ENCODE results near the gene XYLT2. TPM values are rescaled to one million over a fixed set of nuclear protein-coding genes. Genes with fewer than 3 reads are reported as not detected.

Gene XYLT2
- total and polyA plus RNA-seq, 2 of the 13 experiments (the other 11 are each of a cell fraction or from before 2014, with no cell fraction given), result 17.0 to 22.1 TPM

DNA sequence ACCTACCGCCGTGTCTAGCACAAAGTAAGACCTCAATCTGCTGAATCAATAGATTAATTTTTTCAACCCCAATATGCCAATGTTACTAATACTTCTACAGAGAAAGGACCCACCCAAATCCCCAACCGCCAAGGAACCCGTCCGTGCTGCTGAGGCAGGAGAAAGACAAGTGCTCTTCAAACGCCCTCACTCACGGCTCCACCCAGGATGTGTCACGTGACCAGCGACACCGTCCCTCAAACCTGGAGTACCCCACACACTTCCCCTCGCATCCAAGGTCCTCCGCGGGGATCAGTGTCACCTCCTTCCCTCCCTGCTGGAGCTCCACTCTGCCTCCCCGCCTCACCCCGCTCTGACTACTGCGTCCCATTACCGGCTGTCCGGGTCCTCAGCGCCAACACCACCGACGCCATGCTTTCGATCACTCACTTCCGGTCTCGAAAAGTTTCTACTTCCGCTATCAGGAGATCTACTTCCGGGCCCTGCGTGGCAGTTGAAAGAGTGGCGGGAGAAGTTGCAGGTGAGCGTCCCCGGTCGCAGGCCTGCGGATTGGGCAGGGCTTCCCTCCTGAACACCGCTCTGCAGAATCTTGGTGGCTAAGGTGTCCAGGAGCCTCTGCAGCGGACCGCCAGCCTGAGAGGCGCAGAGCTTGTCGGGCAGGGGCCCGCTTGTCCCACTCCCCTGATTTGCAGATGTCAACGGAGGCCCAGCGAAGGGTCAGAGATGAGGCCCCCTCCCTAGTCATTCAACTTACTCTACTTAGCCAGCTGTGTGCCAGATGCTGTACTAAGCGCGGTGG lies 27.0 kb downstream of the XYLT2 start, which contains the start of the genes EME1 and MRPL27 (continued):
- TF ChIP-seq, protein P1, sequence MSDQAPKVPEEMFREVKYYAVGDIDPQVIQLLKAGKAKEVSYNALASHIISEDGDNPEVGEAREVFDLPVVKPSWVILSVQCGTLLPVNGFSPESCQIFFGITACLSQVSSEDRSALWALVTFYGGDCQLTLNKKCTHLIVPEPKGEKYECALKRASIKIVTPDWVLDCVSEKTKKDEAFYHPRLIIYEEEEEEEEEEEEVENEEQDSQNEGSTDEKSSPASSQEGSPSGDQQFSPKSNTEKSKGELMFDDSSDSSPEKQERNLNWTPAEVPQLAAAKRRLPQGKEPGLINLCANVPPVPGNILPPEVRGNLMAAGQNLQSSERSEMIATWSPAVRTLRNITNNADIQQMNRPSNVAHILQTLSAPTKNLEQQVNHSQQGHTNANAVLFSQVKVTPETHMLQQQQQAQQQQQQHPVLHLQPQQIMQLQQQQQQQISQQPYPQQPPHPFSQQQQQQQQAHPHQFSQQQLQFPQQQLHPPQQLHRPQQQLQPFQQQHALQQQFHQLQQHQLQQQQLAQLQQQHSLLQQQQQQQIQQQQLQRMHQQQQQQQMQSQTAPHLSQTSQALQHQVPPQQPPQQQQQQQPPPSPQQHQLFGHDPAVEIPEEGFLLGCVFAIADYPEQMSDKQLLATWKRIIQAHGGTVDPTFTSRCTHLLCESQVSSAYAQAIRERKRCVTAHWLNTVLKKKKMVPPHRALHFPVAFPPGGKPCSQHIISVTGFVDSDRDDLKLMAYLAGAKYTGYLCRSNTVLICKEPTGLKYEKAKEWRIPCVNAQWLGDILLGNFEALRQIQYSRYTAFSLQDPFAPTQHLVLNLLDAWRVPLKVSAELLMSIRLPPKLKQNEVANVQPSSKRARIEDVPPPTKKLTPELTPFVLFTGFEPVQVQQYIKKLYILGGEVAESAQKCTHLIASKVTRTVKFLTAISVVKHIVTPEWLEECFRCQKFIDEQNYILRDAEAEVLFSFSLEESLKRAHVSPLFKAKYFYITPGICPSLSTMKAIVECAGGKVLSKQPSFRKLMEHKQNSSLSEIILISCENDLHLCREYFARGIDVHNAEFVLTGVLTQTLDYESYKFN (CRISPR knock-in tag; conservative IDR thresholded peaks at IDR 0.05), result peak; percentile 67
- TF ChIP-seq, protein P2, sequence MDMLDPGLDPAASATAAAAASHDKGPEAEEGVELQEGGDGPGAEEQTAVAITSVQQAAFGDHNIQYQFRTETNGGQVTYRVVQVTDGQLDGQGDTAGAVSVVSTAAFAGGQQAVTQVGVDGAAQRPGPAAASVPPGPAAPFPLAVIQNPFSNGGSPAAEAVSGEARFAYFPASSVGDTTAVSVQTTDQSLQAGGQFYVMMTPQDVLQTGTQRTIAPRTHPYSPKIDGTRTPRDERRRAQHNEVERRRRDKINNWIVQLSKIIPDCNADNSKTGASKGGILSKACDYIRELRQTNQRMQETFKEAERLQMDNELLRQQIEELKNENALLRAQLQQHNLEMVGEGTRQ (IDR thresholded peaks at IDR 0.05; ENCODE audit: low read depth, low read length), result peak; percentile 99
- TF ChIP-seq, protein P2 (CRISPR knock-in tag; IDR thresholded peaks at IDR 0.05; ENCODE audit: borderline replicate concordance), result peak; percentile 98
- TF ChIP-seq SMYD3 (CRISPR knock-in tag; IDR thresholded peaks at IDR 0.05), result peak; percentile 71; the same call in 1 of the 2 replicates
- peak; percentile 68 for TF ChIP-seq HCFC1 (IDR thresholded peaks at IDR 0.05; ENCODE audit: low read depth, low read length)
- no peak for TF ChIP-seq HMGA1 (CRISPR knock-in tag; conservative IDR thresholded peaks at IDR 0.05)
- TF ChIP-seq ZNF839 (CRISPR knock-in tag; IDR thresholded peaks at IDR 0.05; ENCODE audit: borderline replicate concordance), result peak; percentile 97; the same call in 1 of the 2 replicates
- peak; percentile 85 for TF ChIP-seq ZNF709 (CRISPR knock-in tag; IDR thresholded peaks at IDR 0.05)
- peak; percentile 32 for TF ChIP-seq AGO2 (optimal IDR thresholded peaks at IDR 0.05; ENCODE audit: low read depth, low read length)
- no peak for TF ChIP-seq CCAR2 (optimal IDR thresholded peaks at IDR 0.05; ENCODE audit: low read depth, low read length)
- TF ChIP-seq ASH2L (IDR thresholded peaks at IDR 0.05; ENCODE audit: insufficient read length, low read depth, low read length), result peak; percentile 99
- TF ChIP-seq, protein P3, sequence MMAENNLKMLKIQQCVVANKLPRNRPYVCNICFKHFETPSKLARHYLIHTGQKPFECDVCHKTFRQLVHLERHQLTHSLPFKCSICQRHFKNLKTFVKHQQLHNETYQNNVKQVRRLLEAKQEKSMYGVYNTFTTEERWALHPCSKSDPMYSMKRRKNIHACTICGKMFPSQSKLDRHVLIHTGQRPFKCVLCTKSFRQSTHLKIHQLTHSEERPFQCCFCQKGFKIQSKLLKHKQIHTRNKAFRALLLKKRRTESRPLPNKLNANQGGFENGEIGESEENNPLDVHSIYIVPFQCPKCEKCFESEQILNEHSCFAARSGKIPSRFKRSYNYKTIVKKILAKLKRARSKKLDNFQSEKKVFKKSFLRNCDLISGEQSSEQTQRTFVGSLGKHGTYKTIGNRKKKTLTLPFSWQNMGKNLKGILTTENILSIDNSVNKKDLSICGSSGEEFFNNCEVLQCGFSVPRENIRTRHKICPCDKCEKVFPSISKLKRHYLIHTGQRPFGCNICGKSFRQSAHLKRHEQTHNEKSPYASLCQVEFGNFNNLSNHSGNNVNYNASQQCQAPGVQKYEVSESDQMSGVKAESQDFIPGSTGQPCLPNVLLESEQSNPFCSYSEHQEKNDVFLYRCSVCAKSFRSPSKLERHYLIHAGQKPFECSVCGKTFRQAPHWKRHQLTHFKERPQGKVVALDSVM (CRISPR knock-in tag; IDR thresholded peaks at IDR 0.05), result peak; percentile 76
- peak; percentile 87 for TF ChIP-seq ZFP90 (CRISPR knock-in tag; IDR thresholded peaks at IDR 0.05; ENCODE audit: borderline replicate concordance)
- TF ChIP-seq MZF1 (CRISPR knock-in tag; IDR thresholded peaks at IDR 0.05; ENCODE audit: borderline replicate concordance), result no peak
- TF ChIP-seq XBP1 (CRISPR knock-in tag; IDR thresholded peaks at IDR 0.05), result no peak
- TF ChIP-seq, protein P4, sequence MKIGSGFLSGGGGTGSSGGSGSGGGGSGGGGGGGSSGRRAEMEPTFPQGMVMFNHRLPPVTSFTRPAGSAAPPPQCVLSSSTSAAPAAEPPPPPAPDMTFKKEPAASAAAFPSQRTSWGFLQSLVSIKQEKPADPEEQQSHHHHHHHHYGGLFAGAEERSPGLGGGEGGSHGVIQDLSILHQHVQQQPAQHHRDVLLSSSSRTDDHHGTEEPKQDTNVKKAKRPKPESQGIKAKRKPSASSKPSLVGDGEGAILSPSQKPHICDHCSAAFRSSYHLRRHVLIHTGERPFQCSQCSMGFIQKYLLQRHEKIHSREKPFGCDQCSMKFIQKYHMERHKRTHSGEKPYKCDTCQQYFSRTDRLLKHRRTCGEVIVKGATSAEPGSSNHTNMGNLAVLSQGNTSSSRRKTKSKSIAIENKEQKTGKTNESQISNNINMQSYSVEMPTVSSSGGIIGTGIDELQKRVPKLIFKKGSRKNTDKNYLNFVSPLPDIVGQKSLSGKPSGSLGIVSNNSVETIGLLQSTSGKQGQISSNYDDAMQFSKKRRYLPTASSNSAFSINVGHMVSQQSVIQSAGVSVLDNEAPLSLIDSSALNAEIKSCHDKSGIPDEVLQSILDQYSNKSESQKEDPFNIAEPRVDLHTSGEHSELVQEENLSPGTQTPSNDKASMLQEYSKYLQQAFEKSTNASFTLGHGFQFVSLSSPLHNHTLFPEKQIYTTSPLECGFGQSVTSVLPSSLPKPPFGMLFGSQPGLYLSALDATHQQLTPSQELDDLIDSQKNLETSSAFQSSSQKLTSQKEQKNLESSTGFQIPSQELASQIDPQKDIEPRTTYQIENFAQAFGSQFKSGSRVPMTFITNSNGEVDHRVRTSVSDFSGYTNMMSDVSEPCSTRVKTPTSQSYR (CRISPR knock-in tag; IDR thresholded peaks at IDR 0.05; ENCODE audit: borderline replicate concordance), result no peak
- peak; percentile 98 for TF ChIP-seq GABPA (IDR thresholded peaks at IDR 0.05; ENCODE audit: low read depth, low read length)
- TF ChIP-seq GABPA (CRISPR knock-in tag; IDR thresholded peaks at IDR 0.05; ENCODE audit: low read depth), result peak; percentile 100

Measured in HepG2 (cell line).